GM19328 (cell line): Measurements from ENCODE around the gene MTOR.

Experiments used
- ATAC-seq: cut with Tn5 transposase; IDR thresholded peaks from one replicate; pipeline ENCODE4 v1.9.1; 2021; ENCODE audit warnings: mild to moderate bottlenecking, moderate library complexity; ENCODE audit not compliant: unreplicated experiment

Gene MTOR

DNA sequence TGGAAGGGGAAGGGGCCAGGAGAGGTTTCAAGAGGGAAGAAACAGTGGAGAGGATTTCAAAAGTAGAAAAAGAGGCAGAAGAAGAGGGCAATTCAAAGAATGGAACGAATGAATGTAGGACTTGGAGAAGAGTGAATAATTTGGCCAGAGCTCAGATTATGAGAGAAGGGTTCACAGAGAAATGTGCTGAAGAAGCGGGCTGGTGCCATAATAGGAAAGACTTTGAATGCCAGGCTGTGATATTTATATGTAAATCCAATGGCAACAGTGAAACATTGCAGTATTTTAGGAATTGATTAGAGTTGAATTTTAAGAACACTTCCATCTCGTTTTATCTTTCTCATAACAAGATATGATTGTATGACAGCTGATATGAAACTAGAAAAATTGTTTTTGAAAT, 109.2 kb downstream of the MTOR start:
- no peak for ATAC-seq

DNA sequence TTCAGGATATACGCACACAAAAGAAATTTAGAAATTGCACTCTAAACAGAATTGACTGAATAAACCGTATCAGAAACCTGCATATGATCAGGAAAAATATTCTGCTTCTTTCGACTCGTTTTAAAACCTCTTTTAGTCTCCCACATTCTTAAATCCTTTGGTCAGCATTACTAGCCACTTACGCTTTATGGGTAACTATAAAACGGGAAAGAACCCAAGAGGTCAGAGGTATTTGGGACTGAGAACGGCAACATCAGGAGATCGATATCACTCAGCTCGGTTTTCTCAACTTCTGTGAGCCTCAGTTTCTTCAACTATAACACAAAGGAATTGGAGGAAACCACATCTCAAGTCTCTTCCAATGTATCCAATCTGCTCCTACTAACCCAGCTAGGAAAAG, 109.6 kb downstream of the MTOR start:
- ATAC-seq: no peak

DNA sequence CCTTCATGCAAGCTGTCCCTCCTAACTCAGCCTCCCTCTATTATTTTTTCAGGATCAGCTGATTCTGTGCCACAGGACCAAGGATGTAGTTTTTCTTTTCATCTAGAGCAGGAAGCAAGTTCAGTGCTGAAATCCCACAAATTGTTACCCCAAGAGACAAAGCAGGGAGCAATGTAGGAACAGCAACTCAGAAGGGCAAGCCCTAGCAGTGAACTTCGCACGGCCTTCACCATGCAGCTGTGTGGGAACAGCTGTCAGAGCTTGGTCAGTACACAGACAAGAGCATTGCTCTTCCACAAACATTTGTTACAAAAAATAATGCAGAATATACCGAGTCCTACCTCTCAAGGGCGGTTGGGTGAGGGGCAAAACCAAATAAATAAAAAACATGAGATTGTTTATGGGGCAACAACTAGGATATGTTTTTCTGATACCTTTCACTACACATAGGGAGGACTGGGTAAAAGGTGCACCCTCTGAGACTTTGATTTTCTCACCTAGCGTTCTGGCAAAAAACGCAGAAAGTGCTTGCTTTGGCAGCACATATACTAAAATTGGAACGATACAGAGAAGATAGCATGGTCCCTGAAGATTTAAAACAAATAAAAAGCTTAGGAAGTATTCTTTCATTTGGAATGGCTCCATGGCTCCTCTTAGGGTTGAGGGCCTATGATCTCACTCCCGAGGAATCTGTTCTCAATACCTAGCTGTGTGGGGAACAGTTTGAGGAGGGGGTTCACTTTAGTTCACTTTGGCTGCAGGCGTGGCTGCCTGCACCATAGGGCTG, 110.3 kb downstream of the MTOR start:
- no peak for ATAC-seq

DNA sequence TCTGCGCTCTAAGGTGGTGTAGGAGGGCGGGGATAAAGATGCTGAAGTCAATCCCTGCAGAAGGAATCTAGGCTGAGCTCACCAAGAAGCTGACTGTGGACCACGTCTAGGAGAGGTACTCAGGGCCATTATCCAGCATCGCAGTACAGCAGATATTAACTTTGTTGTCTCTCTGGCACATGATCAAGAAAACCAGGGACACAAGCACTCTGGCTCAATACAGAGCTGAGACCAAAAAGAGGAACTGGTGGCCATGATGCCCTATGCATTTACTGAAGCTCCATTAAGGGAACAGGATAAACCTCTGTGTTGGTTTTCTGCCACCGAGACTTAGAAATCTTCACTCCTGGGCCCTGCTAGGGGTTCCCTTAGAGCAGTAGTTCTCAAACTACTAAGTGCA, 111.2 kb downstream of the MTOR start:
- no peak for ATAC-seq

DNA sequence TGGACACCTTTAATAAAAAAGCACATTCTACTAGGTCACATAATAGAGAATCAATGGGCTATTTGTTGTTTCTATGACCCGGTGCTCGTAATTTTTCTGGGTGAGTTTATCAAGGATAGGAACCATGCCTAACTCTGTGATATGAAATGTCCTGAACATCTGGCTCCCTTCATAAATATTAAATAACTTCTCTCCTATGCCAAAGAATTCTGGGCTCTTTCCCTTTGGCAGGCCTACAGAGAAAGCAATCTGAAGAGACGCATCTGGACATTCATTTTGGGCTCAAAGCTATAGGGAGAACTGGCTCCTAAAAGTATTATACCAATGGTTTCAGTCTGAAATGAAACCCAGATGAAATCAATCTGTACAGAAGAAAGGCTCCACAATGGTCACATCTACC, 112.0 kb downstream of the MTOR start:
- no peak for ATAC-seq

DNA sequence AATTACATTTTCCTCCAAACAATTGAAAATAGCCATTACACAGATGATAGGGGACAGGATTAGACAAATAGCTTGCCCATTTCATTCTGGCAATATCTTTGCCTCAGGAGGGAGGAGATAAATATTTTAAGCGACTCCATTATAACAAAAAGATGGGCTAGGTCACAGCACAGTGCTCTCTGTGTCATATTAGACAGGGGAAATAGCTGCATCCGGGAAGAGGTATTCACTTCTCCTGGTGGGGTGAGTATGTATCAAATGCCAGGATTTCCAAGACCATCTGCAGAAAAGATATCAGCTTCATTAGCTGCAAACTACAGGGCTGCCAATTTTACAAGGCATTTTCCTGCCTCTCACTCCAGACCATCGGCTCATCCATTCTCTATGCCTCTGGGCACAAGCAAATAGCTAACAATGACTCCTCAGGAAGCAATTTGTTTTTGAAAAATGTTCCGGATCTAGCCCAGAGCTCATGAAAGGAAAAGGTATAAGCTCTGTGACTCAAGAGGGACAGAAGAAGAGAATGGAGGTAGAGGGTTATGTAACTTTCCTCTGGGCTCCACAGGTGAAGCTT, 115.1 kb downstream of the MTOR start:
- no peak for ATAC-seq

DNA sequence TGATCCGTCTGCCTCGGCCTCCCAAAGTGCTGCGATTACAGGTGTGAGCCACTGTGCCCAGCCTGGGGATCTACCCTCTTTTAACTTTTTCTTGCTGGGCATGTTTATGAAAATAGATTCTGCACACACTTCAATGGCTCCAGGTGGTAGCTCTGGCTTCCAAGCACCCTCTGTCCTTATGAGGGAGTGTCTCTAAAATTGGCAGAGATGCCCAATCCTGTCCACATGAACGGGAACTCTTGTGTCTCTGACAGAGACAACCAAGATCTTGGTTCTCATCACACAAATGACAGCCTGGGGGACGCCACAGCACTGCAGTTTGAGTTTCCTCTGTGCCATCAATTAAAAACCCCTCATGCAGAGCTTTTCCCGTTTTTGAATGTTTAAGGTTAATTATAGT, 116.6 kb downstream of the MTOR start:
- ATAC-seq: no peak

DNA sequence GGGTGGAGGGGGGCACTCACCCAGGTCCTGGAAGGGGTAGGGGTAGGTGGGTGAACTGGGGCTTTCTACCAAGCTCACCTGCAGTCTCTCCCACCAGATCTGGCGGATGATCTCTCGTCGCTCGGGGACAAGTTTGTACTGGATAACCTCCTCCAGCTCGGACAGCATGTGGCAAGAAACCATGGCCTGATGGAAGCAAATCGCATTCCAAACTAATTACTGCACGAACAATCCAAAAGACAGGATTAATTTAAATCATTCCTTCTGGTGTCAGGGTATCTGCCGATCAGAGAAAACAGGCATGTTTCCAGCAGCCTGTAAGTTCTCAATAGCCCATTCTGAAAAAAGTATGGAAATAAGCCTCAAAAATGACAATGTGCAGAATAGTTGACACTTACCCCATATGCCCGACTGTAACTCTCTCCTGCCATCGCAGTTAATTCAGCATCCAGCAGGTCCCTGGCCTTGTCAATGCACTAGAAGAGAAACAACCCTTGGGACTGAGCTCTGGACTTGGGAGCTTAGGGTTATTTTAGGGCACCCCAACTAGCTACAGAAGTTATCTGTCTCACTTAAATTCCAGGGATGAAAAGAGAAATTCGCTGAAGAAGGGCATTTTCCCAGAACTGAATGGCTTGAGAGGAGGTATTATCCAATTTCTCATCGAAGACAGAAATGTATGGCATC, 117.6 kb downstream of the MTOR start:
- no peak for ATAC-seq

DNA sequence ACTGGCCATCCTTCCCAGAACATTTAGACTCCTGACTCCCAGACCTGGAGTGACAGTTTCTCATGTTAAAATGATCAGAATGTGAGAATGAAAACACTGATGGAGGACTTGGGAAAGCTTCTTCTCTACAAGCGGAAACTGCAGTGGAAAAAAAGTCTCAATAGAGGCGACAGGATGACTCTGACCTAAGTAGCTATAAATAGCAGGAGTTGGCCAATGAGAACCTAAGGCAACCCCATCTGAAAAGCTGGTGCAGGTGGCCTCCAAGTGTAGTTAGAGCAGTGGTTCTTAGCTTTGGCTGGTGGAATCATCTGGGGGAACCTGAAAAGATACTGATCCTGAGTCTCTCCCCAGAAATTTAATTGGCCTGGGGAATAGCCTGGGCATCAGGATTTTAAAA, 118.4 kb downstream of the MTOR start:
- ATAC-seq: no peak

DNA sequence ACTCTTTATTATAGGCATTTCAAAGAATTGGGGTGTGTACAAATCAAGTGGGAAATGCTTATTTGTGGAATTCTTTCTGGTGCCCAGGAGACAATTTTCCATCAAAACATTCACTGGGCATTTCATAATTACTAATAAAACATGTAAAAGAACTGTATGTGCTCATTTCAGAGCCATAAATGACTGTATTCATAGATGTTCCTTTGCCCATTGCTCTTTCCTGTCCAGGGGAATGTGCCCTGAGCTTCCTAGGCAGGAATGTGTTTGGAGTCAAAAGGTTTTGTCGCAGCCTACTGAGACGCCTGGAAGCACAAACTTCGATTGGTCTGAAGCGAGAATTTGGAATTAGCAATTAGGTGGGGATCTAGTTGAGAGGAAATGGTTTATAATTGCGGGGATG, 119.0 kb downstream of the MTOR start:
- ATAC-seq: no peak

DNA sequence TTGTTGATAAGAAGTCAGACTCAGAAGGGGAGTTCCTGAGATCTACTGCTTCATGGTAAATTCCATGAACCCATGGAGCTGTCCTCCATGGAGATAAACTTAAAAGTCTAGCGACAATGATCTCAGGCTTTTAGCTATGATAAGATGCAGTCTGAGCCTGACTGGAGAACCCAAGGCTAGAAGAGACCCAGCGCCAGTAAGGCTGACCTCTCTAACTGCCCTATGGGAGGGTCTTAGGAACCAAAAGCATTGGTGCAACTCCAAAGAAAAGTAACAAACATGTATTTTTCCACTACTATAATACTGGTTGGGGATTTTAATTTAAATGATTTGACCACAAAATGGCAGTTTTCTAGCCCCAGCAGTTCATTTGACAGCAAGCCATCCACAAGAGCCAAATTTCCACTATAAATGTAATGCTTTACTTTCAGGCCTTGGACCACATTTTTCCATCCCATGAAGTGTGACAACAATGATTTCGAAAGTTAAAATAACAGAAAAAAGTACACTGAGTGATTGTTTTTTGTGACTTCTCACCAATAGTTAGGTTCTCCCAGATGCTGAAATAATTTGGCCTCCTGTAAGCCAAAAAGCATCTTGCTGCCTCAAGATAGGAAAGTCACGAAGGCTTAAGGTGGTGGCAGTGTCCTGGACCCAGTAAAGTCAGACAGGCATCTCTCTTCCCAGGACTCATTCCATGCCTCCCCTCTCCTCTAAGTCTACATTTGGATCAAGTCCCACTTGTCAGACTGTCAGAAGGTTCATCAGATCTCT, 119.5 kb downstream of the MTOR start:
- ATAC-seq: no peak

DNA sequence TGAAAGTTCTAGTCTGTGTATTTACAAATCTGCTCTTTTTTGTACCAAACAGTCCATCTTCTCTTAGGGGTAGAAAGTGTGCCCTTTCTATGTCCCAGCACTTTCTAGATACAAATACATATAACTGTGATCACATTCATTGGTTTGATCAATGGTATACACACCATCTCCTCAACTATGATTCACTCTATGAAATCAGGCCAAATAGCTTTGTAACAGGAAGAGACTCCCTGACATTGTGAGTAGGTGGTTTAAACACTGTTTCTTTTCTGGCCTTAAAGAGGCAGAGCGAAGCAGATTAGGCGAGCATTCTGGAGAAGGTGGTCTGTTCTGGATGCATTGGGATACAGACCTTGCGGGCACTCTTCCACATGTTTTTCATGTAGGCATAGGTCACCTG, 123.4 kb downstream of the MTOR start:
- no peak for ATAC-seq

DNA sequence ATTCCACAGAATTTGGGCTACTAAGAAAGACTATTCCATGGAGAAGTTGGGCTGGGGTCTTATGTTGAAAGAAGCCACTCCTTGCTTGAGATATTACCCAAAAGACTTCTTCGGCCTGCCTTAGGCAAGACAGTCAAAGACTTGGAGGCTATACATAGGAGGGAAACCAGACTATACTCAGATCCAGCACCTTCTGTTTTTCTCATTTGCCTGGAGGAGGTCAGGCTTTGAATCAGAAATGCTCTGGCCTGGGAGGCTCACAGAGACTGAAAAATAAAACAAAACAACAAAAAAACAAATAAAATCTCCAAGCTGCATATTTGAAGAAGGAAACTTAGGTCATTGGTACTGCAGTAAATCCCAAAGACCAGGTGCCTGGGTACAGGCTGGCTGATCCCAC, 124.3 kb downstream of the MTOR start:
- ATAC-seq: no peak

DNA sequence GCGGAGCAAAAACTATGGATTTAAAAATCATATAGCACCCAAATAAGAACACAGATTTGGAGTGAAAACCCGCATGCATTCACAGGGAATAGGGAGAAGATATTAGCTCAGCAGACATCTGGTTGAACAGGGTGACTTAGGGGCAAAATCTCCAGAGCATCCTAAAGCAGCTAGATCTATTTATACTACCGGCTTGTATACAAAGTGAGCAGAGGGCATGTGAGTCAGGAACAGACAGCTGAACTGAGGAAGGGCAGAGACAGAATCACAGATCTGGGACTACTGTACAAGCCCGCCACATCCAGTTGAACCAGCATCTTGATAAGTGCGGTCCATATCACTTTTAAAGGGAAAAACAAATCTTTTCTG, 127.5 kb downstream of the MTOR start:
- no peak for ATAC-seq

DNA sequence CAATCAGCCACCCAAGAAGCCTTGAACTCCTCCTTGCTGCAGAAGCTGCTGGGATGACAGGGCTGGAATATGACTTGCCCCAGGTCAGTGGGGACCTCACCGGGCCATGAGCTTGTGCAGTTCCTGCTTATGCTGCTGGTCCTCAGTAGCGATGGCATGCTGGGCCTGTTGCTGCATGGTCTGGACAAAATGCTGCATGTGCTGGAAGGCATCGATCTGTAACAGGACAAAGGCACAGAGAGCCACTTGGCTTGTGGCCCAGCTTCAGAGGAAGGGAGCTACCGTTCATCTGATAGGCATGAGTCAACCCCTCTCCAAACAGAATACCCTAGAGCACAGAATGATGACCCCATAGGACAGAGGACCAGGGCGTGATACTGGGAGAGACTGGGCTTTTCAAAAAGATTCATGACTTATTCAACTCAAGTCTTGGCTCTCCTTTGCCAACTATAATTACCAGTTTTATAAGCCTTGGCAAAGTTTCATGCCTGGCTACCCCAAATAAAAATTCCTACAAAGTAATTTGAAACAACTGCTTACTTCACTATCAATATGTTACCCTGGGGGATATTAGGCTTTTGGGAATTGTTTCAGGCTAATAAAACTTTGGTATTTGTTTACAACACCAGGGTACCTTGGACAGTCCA, 128.0 kb downstream of the MTOR start:
- ATAC-seq: no peak

DNA sequence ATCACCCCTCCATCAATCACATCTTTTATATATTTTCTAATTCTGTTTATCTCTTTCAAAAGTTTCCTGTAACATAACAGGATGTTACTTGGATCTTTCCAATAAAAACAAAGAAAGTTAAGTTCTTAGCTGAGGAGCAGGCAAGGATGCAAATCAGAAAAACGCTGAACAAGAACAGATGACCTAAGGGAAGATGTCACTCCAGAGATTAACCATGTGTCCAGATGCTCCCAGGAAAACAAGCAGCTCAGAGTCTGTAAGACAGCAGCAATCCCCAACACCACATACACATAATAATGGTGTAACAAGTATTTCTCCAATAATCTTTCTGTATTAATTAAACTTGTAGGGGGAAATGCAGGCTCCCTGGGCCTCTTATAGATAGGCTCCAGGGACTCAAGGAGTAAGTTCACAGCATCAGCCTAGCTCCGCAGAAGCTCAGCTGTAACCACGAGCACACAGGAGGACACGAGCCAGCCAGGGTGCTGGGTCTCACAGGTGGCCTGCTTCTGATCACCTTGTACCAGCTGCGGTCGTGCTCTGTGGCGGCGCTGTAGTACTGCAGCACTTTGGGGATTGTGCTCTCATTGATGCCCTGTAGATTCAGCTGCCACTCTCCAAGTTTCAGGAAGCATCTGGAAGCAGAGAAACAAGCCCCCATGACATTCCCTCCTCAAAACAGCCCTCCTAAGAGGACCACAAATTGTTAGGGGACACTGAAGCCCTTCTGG, 129.6 kb downstream of the MTOR start:
- no peak for ATAC-seq

DNA sequence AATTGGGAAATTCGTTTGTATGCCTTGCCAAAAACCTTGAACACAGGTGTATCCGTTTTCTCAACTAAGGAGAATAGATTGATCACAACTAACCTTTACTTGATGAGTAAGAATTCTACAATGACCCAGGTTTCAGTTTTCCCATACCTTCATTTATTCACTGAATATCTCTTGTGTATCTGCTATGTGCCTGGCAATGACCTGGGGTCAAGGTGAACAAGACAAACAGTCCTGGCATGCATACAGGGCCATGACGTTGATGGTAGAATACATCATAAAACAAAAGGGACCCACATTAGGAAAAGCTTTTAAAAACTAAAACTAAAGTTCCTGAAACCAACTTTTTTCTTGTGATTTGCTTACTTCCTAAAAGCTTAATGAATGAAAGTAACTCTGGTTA, 130.5 kb downstream of the MTOR start:
- ATAC-seq: no peak

DNA sequence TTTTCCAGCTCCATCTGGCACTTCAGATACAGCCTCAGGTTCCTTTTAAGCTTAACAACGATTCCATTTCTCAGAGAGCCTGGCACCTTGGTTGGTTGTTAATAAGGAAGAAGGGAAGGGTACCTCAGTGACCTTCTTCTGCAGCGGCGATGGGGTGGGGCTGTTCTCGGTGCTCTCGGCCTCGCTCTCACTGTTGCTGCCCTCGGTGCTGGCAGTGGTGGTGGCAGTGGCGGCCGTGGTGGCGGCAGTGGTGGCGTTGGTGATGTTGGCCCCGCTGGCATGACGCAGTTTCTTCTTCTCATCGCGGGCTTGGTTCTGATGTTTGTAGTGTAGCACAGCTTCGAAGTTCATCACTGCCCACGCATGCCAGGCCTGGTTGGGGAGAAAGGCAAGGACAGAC, 131.9 kb downstream of the MTOR start:
- ATAC-seq: no peak

DNA sequence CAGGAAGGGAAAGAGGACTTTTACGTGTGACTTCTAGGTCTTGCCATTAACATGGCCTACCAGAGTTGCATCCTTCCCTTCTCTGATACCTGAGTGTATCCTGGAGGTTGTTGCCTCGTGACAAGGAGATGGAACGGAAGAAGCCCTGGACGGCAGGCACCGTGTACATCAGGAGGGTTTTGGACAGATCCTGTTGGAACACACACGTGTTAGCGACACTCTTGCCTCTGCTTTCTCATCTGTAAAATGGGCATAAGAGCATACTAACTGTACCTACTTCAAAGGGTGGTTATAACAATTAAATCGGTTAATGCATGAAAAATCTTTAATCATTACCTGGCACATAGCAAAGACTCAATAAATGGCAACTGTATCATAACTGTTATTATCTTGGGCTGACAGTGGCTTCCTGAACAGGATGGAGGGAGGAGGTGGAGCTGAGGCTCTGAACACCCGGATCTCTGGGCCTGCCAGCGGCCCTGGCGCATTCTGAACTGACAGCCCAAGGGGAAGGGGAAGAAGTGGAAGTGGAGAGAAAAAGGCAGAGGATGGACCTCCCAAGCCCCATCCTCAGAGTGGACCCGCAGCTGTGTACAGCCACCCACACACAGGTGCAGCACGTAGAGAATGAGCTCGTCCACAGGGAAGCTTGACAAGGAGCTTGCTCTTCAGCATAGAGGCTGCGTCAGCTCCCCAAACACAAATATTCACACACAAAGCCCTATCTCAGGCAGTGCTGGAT, 132.5 kb downstream of the MTOR start:
- ATAC-seq: no peak

DNA sequence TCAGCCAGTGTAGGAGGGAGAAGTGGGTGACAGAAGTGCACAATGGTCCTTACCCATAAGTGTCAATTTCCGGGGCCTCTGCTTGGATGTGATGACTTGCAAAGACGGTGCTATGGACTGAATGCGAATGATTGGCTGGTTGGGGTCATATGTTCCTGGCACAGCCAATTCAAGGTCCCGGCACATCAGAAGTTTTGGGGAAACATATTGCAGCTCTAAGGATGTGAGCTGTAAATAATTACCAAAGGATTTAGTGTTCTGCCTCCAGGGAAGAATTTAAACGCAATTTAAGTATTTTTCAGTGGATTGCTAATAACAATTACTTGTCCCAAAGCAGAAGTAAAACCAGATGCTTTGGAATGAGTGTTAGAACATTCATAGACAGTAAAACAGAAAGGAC, 135.8 kb downstream of the MTOR start:
- no peak for ATAC-seq
